GM10266 (cell line): ENCODE data around the gene VEZF1.

Experiments used
- DNase-seq: peaks from one replicate; pipeline ENCODE4 v3.0.0; 2012; ENCODE audit errors: extremely low spot score
- CTCF ChIP-seq: IDR thresholded peaks from 2 replicates; pipeline ENCODE4 v1.5.1; 2012; ENCODE audit warnings: mild to moderate bottlenecking, low read depth; ENCODE audit not compliant: control insufficient read depth, insufficient read depth; ENCODE audit errors: missing control alignments

Gene VEZF1

DNA sequence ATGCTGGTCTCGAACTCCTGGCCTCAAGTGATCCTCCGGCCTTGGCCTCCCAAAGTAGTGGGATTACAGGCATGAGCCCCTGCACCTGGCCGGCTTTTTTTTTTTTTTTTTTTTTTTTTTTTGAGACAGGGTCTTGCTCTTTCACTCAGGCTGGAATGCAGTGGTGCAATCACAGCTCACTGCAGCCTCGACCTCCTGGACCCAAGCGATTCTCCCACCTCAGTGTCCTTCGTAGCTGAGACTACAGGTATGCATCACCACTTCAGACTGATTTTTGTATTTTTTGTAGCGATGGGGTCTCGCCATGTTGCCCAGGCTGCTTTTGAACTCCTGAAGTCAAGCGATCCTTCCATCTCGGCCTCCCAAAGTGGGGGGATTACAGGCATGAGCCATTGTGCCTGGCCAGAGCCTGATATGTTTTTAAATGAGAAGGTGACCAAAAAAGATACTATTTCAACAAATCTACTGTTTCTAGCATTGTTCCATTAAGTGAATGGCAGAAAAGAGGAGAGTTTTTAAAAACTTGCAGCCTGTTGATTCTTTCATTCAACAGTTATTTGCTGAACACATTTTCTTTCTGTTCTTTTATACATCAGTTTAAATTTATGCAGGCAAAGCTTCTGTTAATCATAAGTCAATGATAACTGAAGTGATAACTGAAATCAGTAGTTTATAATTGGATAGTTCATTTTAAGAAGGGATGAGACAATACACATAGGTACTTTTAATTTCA, 22.2 kb upstream of the VEZF1 start:
- no peak for TF ChIP-seq CTCF
- no peak for DNase-seq

DNA sequence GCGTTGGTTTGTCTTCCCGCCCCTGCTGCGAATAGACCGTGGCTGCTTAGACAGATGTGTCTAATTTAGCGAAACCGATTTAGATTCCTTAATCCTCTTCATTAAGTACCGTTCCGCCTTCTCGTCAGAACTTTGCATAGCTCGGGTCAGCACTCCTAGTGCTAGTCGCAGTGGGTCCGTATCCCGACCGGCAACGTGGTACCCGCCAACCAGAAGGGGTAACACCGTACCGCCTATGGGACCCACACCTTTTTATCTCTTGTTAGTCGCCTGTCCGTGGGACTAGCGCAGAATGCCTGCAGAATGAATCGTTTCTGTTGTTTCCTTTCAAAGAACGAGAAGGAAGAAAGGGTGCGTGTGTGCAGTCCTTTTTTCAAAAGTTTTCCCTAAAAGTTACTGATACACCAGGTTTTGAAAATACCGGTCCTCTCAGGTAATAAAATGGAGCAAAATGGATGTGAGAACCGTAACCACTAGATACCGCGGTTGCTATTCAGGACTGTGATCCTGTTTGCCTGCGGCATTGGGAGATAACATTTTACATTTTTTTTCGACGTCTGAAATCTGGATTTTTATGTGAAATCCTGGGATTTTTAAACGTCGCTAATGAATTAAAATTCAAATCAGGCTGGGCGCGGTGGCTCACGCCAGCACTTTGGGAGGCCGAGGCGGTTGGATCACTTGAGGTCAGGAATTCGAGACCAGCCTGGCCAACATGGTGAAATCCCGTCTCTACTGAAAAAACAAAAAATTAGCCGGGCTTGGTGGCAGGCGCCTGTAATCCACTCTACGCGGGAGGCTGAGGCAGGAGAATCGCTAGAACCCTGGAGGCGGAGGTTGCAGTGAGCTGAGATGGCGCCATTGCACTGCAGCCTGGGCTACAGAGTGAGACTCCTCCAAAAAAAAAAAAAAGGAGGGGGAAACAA, 20.0 kb upstream of the VEZF1 start:
- no peak for TF ChIP-seq CTCF
- no peak for DNase-seq

GRCh38 chr17:58006924-58007780, 19.1 kb upstream of the VEZF1 start, which contains the start of gene SRSF1:
Gene SRSF1, minus strand, starts transcription at chr17:58007246. Its CDS starts 109 bp downstream, at chr17:58007137.
- peak; percentile 89 for DNase-seq
- TF ChIP-seq CTCF, result no peak

GRCh38 chr17:58006560-58006923, 18.5 kb upstream of the VEZF1 start:
- no peak for DNase-seq
- TF ChIP-seq CTCF, result no peak

DNA sequence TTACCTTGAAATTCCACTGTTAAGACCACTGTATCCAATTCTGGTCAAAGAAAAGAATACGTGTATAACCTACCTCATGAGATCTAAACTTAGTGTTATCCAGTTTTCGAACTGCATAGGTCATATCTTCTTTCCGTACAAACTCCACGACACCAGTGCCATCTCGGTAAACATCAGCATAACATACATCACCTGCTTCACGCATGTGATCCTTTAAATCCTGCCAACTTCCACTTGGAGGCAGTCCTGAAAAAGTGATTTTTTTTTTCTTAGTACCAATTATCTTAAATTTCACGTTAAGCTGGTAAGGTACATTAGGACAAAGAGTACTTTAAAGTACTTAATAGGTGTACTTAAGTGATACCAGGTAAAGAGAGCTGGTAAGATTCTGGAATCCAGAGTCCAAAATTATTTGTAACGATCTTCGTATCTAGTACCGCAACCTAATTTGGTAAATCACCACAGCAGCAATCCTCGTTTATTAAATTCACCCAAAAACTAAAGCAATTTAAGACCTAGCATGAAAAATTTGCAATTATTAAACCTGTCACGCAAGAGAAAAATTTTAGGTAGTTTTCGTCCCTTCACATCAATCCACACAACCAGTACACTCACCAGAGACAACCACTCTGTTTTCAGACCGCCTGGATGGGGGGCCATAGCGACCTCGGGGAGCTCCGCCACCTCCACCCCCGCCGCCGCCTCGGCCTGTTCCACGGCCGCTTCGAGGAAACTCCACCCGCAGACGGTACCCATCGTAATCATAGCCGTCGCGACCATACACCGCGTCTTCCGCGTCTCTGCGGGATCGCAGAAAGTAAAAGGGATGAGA, 17.9 kb upstream of the VEZF1 start:
- DNase-seq, result no peak
- TF ChIP-seq CTCF, result no peak

DNA sequence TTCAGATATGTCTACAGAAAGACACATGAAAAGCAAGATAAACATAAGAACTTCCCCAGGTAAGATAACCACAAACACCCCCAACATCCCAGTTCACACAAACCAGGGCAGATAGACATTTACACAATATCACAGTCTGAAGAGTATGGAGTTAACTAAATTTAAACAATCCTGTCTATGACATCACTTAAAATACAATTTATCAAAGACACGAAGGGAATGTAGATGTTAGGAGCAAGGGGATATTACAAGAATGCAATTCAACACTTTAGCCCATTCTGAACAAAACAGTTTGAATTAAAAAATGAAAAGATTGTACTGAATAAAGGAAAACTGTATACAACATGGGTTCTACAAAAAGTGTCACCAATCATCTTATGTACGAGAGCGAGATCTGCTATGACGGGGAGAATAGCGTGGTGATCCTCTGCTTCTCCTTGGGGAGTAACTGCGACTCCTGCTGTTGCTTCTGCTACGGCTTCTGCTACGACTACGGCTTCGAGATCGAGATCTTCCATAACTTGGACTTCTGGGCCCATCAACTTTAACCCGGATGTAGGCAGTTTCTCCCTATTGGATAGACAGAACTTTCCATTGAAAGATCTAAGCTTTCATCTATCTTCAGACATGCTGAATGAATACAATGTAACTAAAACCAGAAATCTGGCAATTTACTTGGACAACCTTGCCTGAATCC, 17.1 kb upstream of the VEZF1 start:
- DNase-seq, result no peak
- TF ChIP-seq CTCF, result no peak
